GM13976 (cell line): ENCODE measurements around the gene NEUROG1.

ENCODE experiments used
- DNase-seq: peaks from one replicate; pipeline ENCODE4 v3.0.0; 2012; ENCODE audit warnings: low spot score
- CTCF ChIP-seq: IDR thresholded peaks from 2 replicates; pipeline ENCODE4 v1.5.1; 2012; ENCODE audit warnings: borderline replicate concordance, mild to moderate bottlenecking; ENCODE audit not compliant: insufficient read depth; ENCODE audit errors: extremely low read depth, missing control alignments, control extremely low read depth
- in situ Hi-C: fragments of 300-500 bp; cut with MboI; formaldehyde crosslinking; loops from one replicate; pipeline ENCODE4 v1.12.0; 2022; ENCODE audit warnings: low sequenced_read_pairs, mixed read lengths, inconsistent platforms; ENCODE audit not compliant: unreplicated experiment

The NEUROG1 gene

GRCh38 chr5:135568923-135569360 is 33.2 kb upstream of the NEUROG1 start:
- in situ Hi-C loops = loop anchor here (10.0 kb wide), 1 partner anchor 266 kb away; the partner anchor contains the start of gene SLC25A48
- no peak for TF ChIP-seq CTCF
- no peak for DNase-seq

GRCh38 chr5:135568246-135568645 is 32.5 kb upstream of the NEUROG1 start:
- DNase-seq = no peak
- in situ Hi-C loops = loop anchor here (10.0 kb wide), 1 partner anchor 267 kb away; the partner anchor contains the start of gene SLC25A48
- no peak for TF ChIP-seq CTCF

GRCh38 chr5:135567661-135568060 is 31.9 kb upstream of the NEUROG1 start:
- in situ Hi-C loops = loop anchor here (10.0 kb wide), 1 partner anchor 267 kb away; the partner anchor contains the start of gene SLC25A48
- no peak for TF ChIP-seq CTCF
- no peak for DNase-seq

- no peak for DNase-seq
- in situ Hi-C loops = loop anchor here (10.0 kb wide), 1 partner anchor 268 kb away; the partner anchor contains the start of gene SLC25A48
- no peak for TF ChIP-seq CTCF
Measured at GRCh38 chr5:135566422-135567400, 30.9 kb upstream of the NEUROG1 start.

- DNase-seq = peak; percentile 77
- in situ Hi-C loops = loop anchor here (10.0 kb wide), 1 partner anchor 269 kb away; the partner anchor contains the start of gene SLC25A48
- TF ChIP-seq CTCF = peak; percentile 77
Measured at GRCh38 chr5:135565725-135566421, 30.1 kb upstream of the NEUROG1 start.

GRCh38 chr5:135565266-135565665 is 29.5 kb upstream of the NEUROG1 start:
- TF ChIP-seq CTCF = no peak
- in situ Hi-C loops = loop anchor here (10.0 kb wide), 1 partner anchor 270 kb away; the partner anchor contains the start of gene SLC25A48
- no peak for DNase-seq
